DMS 273 (cell line): ENCODE data around the gene ZBTB39.
"Not testable (repeated sequence)": the region's sequence is repeated elsewhere in the genome, so short reads cannot be mapped to it uniquely, and the experiment has no call there.

ENCODE experiments used
- DNase-seq: peaks from one replicate; lab custom pipeline; 2025; ENCODE audit not compliant: unreplicated experiment; lab: John Stamatoyannopoulos, UW

ZBTB39 gene

DNA sequence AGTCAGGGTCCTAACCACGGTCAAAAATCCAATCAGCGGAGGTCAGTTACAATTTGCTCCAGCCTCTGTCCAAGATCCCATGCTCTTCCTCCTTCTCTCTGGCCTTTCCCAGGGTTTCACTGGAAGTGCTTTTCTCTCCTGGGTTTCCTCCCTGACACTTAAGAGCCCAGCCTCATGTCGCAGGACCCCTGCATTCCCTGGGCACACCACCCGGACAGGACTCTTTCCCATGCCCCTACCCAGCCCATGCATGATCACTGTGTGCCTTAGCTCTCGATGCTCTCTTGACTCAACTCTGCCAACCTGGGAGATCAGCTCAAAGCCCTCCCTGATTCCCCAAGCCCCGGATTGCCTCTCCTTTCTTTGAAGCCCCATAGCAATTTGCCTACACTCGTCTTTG lies 25.4 kb upstream of the ZBTB39 start:
- DNase-seq, result no peak

- DNase-seq, result peak; percentile 81
Observed at GRCh38 chr12:57031138-57031725, 24.9 kb upstream of the ZBTB39 start.

DNA sequence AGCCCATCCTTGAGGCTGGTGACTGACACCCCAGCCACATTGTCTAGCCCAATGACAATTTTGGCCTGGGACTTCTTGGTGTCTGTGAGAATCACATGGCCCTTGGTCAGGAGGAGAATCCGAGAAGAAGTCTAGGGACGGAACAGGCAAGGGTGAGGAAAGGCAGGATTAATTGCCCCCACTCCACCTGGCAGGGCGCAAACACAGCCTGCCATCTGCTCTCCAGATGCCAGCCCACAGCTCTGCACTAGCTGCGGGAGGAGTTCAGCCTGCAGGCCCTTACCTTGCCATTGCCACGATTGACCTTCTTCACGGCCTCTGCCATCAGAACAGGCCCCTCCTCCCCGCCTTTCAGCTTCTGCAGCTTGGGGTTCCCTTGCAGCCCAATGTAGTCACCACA lies 23.1 kb upstream of the ZBTB39 start:
- peak; percentile 84 for DNase-seq

- peak; percentile 27 for DNase-seq
Observed at GRCh38 chr12:57027805-57028153, 21.4 kb upstream of the ZBTB39 start.

GRCh38 chr12:57027011-57027804 lies 20.9 kb upstream of the ZBTB39 start:
- DNase-seq, result peak; percentile 26

DNA sequence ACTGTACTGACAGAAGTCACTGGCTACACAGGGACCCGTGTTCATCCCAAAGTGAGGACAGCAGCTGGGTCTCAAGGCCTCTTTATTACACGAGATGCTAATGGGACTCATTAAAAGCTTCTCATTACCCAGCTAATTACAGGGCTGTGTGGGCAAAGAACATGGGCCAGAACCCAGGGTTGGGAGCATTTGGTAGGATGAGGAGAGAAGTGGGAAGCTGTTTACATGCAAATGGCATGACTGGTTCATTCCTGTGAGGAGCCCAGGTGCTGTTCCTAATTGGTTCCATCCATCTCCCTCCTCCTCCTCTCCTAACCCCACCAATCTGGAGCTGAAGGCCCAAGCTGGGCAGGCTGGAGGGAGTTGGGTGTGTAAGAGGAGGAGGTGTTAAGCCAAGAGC lies 18.9 kb upstream of the ZBTB39 start:
- peak; percentile 24 for DNase-seq

DNA sequence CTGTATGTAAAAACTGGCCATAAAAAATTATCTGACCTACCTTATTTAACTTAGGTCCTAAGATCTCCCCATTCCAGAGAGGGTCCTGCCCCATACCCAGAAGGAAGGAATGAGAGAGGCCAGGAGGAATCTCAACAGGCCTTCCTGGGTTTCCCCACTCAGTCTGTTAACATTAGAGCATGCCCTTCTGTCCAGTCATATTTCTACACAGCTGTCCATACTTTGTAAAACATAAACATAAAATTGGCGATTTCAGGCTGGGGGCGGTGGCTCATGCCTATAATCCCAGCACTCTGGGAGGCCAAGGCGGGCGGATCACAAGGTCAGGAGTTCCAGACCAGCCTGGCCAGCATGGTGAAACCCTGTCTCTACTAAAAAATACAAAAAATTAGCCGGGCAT lies 16.0 kb upstream of the ZBTB39 start:
- DNase-seq, result not testable (repeated sequence)

- no peak for DNase-seq
Observed at GRCh38 chr12:57019983-57020719, 13.8 kb upstream of the ZBTB39 start.

DNA sequence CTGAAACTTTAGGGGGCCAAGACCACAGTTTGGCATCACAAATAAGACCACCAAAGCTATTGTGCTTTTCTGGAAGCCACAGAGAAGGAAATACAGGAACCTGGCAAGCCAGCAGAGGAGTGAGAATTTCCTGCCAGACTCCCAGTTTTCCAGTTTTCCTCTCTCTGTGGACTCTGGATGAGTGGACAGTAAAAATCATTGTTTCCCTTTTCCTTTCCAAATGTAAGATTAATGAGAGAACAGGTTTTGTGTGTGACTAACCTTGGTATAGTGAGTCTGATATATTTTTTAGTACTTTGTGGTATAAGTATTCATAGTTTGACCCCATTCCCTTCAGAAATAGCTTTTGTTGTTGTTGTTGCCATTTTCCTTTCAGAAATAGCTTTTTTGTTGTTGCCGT lies 12.6 kb upstream of the ZBTB39 start:
- no peak for DNase-seq

GRCh38 chr12:57018353-57018752 lies 12.0 kb upstream of the ZBTB39 start:
- not testable (repeated sequence) for DNase-seq

DNA sequence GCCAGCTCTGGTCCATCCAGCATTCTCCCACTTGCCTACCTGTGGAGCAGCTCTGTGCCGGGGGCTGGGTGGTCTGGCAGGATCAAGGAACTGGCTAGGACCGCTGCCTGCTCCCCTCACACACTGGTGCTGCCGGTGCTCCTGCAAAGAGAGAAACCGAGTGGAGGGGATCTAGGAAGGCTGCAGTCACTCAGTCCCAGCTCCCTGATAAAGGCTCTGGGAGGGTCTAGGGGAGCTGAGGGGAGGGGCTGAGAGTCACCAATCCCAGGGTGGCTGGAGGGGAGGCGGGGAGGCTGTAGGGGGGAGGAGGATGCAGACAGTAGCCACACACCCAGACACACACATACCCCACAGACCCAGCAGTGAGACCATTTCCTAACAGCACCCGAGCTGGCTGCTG lies 10.0 kb upstream of the ZBTB39 start, which contains the start of gene TAC3:
Gene TAC3 (minus strand): TSS at position 182 of the 400 bp plus-strand sequence. CDS start 732 bp downstream, outside the sequence.
- DNase-seq, result no peak

GRCh38 chr12:57012600-57013465 lies 6.5 kb upstream of the ZBTB39 start:
- DNase-seq, result peak; percentile 31

- DNase-seq, result no peak
Observed at GRCh38 chr12:57011438-57012424, 5.4 kb upstream of the ZBTB39 start.

GRCh38 chr12:57010627-57011247 lies 4.4 kb upstream of the ZBTB39 start:
- DNase-seq, result no peak

DNA sequence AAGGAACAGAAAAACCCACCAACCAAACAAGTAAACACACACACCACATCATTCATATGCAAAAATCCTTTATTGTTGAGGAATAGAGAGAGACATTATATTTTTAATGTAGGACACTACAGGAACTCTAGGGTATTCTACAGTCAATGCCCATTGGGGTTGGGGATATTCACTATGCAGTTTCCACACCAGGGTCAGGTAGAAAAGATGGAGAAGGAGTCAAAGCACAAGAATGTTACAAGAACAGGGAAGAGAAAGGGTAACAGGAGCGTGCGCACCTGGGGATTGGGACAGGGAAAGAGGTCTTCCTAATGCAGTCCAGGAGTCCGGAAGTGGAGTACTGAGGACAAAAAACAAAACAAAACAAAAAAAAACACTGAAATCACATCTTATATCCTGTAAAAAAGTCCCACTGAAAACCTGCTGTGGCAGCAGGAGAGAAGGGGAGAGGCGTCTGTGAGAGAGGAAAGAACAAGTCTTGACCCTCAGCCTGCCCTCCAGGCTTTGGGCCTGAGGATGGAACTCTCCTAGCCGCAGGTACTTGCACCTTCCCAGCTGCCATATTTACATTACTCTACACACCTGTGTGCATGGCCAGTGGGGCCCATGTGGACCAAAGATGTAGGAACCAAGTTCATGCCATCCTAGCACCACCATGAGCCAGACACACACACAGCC lies 3.7 kb upstream of the ZBTB39 start:
- DNase-seq, result no peak

GRCh38 chr12:57008178-57008577 lies 1.8 kb upstream of the ZBTB39 start:
- peak; percentile 71 for DNase-seq

DNA sequence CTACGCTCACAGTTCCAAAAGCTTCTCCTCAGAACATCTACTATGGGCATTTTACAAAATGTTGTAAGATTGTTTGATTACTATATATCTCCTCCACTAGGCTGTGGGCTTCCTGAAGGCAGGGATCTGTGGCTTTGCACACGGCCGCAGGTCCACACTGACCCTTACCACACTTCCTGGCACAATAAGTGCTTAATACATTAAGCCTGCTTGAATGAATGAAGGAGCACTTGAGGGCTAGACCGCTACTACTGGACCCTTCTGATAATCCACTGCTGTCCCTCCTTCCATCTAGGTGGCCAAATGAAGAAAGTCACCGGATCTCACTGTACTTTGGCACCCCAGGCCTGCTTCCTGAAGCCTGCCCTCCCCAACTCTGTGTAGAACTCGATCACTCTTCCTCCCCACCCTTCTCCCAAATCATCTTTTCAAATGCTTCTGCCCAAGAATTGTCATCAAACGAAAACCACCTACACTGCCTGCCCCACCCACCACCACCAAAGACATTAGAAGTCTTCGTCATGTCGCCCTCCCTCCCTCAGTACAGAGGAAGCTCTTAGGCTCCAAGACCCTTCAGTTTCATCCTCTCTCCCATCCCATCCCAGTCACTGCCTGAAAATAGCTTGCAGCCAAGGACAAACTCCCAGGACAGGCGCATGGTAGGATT lies 596 bp upstream of the ZBTB39 start:
- no peak for DNase-seq

GRCh38 chr12:57004651-57005050 lies 1.7 kb downstream of the ZBTB39 start:
- no peak for DNase-seq
